ENCODE data around the gene RALGPS1. TPM values are rescaled to one million over a fixed set of nuclear protein-coding genes. Genes with fewer than 3 reads are reported as not detected.

Gene RALGPS1
- total and polyA plus RNA-seq, 2 of the 13 experiments (the other 11 are each of a cell fraction or from before 2014, with no cell fraction given), result 3.7 to 6.5 TPM

DNA sequence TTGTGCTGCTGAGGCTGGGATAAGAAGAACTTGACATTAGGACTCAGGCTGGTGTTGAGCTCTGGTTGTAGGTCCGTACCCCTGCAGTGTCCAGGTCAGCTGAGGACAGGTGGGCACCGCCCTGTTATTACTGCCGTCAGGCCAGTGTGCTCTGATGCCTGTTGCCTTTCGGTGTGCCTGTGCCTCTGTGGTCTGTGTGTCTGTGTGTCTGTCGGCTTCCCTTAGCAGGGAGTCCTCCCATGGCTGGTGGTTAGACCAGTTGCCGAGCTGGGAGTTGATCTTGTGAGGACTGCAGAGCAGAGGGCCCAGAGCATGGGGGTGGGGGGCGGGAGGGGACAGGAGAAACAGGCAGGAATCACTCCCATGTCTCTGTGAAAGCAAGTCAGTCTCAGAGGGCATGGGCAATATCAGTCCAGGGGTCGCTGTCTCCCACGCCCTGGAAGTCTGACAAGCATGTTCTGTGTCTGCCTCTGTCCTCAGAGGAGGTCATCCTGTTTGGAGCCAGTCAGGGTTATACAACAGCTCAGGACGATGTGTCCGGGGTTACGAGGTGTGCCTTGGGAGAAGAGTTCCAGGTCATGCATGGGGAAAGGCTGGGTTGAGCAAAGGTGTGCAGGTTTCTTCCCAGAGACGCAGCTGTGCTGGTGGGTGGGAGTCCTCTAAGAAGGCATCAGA is 282.7 kb downstream of the RALGPS1 start (continued):
- TF ChIP-seq YEATS2 (CRISPR knock-in tag; IDR thresholded peaks at IDR 0.05; ENCODE audit: borderline replicate concordance) (no peak), ZNF614 (CRISPR knock-in tag; IDR thresholded peaks at IDR 0.05; ENCODE audit: borderline replicate concordance) (no peak), ZMYM3 (CRISPR knock-in tag; IDR thresholded peaks at IDR 0.05) (peak; percentile 18; the same call in 1 of the 2 replicates), TCF7 (IDR thresholded peaks at IDR 0.05; ENCODE audit: low read depth) (no peak), ZNF766 (CRISPR knock-in tag; IDR thresholded peaks at IDR 0.05; ENCODE audit: borderline replicate concordance) (no peak), ZNF720 (CRISPR knock-in tag; IDR thresholded peaks at IDR 0.05) (no peak), ZNF841 (CRISPR knock-in tag; IDR thresholded peaks at IDR 0.05; ENCODE audit: borderline replicate concordance) (no peak), ZNF616 (CRISPR knock-in tag; IDR thresholded peaks at IDR 0.05; ENCODE audit: low read depth) (no peak), PAF1 (CRISPR knock-in tag; IDR thresholded peaks at IDR 0.05) (no peak), FOXK2 (IDR thresholded peaks at IDR 0.05) (no peak), ZNF282 (IDR thresholded peaks at IDR 0.05; ENCODE audit: partially characterized antibody) (no peak)
- TF ChIP-seq, protein P1, sequence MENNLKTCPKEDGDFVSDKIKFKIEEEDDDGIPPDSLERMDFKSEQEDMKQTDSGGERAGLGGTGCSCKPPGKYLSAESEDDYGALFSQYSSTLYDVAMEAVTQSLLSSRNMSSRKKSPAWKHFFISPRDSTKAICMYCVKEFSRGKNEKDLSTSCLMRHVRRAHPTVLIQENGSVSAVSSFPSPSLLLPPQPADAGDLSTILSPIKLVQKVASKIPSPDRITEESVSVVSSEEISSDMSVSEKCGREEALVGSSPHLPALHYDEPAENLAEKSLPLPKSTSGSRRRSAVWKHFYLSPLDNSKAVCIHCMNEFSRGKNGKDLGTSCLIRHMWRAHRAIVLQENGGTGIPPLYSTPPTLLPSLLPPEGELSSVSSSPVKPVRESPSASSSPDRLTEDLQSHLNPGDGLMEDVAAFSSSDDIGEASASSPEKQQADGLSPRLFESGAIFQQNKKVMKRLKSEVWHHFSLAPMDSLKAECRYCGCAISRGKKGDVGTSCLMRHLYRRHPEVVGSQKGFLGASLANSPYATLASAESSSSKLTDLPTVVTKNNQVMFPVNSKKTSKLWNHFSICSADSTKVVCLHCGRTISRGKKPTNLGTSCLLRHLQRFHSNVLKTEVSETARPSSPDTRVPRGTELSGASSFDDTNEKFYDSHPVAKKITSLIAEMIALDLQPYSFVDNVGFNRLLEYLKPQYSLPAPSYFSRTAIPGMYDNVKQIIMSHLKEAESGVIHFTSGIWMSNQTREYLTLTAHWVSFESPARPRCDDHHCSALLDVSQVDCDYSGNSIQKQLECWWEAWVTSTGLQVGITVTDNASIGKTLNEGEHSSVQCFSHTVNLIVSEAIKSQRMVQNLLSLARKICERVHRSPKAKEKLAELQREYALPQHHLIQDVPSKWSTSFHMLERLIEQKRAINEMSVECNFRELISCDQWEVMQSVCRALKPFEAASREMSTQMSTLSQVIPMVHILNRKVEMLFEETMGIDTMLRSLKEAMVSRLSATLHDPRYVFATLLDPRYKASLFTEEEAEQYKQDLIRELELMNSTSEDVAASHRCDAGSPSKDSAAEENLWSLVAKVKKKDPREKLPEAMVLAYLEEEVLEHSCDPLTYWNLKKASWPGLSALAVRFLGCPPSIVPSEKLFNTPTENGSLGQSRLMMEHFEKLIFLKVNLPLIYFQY (CRISPR knock-in tag; IDR thresholded peaks at IDR 0.05; ENCODE audit: borderline replicate concordance), result no peak
- TF ChIP-seq, protein P2, sequence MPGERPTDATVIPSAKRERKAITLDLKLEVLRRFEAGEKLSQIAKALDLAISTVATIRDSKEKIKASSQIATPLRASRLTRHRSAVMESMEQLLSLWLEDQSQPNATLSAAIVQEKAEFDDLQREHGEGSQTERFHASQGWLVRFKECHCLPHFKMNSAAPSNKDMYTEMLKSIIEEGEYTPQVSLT (CRISPR knock-in tag; IDR thresholded peaks at IDR 0.05; ENCODE audit: borderline replicate concordance, low read depth), result no peak
- TF ChIP-seq, protein P3, sequence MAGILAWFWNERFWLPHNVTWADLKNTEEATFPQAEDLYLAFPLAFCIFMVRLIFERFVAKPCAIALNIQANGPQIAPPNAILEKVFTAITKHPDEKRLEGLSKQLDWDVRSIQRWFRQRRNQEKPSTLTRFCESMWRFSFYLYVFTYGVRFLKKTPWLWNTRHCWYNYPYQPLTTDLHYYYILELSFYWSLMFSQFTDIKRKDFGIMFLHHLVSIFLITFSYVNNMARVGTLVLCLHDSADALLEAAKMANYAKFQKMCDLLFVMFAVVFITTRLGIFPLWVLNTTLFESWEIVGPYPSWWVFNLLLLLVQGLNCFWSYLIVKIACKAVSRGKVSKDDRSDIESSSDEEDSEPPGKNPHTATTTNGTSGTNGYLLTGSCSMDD (CRISPR knock-in tag; IDR thresholded peaks at IDR 0.05), result no peak
- TF ChIP-seq, protein P4, sequence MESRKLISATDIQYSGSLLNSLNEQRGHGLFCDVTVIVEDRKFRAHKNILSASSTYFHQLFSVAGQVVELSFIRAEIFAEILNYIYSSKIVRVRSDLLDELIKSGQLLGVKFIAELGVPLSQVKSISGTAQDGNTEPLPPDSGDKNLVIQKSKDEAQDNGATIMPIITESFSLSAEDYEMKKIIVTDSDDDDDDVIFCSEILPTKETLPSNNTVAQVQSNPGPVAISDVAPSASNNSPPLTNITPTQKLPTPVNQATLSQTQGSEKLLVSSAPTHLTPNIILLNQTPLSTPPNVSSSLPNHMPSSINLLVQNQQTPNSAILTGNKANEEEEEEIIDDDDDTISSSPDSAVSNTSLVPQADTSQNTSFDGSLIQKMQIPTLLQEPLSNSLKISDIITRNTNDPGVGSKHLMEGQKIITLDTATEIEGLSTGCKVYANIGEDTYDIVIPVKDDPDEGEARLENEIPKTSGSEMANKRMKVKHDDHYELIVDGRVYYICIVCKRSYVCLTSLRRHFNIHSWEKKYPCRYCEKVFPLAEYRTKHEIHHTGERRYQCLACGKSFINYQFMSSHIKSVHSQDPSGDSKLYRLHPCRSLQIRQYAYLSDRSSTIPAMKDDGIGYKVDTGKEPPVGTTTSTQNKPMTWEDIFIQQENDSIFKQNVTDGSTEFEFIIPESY (CRISPR knock-in tag; IDR thresholded peaks at IDR 0.05), result no peak
- TF ChIP-seq, protein P5, sequence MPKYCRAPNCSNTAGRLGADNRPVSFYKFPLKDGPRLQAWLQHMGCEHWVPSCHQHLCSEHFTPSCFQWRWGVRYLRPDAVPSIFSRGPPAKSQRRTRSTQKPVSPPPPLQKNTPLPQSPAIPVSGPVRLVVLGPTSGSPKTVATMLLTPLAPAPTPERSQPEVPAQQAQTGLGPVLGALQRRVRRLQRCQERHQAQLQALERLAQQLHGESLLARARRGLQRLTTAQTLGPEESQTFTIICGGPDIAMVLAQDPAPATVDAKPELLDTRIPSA (CRISPR knock-in tag; IDR thresholded peaks at IDR 0.05; ENCODE audit: borderline replicate concordance), result no peak
- TF ChIP-seq, protein P6, sequence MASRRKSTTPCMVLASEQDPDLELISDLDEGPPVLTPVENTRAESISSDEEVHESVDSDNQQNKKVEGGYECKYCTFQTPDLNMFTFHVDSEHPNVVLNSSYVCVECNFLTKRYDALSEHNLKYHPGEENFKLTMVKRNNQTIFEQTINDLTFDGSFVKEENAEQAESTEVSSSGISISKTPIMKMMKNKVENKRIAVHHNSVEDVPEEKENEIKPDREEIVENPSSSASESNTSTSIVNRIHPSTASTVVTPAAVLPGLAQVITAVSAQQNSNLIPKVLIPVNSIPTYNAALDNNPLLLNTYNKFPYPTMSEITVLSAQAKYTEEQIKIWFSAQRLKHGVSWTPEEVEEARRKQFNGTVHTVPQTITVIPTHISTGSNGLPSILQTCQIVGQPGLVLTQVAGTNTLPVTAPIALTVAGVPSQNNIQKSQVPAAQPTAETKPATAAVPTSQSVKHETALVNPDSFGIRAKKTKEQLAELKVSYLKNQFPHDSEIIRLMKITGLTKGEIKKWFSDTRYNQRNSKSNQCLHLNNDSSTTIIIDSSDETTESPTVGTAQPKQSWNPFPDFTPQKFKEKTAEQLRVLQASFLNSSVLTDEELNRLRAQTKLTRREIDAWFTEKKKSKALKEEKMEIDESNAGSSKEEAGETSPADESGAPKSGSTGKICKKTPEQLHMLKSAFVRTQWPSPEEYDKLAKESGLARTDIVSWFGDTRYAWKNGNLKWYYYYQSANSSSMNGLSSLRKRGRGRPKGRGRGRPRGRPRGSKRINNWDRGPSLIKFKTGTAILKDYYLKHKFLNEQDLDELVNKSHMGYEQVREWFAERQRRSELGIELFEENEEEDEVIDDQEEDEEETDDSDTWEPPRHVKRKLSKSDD (CRISPR knock-in tag; IDR thresholded peaks at IDR 0.05; ENCODE audit: low read depth), result no peak

Data from HepG2 (cell line).